Measurements from ENCODE around the gene TGM1.

The TGM1 gene

DNA sequence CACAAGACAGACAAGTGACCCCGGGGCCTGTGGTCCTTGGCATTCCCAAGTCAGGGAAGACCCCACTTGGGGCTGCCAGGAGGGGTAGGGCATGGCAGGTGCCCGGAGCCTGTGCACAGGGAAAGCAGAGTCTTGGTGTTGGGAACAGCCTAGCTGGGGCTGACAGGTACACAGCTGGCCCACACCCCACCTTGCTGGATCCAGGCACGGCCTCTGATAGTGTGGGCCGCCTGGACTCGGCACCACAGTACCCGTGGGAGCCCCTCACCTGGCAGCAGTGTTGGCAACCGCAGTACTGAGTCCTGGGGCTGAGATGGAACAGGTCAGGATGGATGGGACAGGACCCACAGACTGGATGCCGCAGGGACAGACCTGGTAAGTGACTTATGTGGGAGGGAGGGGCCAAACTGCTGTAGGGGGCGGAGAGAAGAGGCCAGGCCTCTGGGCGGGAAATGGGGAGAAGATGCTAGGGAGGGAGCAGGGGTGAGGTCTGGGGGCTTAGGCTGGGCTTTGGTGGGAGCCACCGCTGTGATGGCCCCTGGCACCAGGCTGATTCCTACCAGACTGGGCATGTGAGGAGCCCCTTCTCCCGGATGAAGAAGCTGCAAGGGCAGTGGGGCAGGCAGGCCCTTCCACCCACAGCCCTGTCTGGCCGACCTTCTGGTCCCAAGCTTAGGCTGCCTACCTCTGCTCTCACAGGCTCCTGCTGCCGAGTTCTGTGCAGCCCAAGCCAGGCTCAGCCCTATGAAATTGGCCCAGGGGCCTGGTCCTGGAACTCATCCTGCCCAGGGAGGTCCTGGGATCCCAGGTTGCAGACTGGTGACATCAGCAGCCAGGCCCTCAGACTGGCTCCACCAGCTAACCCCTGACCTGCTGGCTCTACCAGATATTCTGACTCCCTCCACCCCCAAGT lies at the start of gene TGM1:
TGM1 (minus strand) TSS at position 357 of the 913 bp plus-strand sequence. CDS start 825 bp downstream, outside the sequence.
- DNase-seq = no peak

- no peak for DNase-seq
These were observed 49.0 kb upstream of the TGM1 start for GRCh38 chr14:24311837-24312615.

DNA sequence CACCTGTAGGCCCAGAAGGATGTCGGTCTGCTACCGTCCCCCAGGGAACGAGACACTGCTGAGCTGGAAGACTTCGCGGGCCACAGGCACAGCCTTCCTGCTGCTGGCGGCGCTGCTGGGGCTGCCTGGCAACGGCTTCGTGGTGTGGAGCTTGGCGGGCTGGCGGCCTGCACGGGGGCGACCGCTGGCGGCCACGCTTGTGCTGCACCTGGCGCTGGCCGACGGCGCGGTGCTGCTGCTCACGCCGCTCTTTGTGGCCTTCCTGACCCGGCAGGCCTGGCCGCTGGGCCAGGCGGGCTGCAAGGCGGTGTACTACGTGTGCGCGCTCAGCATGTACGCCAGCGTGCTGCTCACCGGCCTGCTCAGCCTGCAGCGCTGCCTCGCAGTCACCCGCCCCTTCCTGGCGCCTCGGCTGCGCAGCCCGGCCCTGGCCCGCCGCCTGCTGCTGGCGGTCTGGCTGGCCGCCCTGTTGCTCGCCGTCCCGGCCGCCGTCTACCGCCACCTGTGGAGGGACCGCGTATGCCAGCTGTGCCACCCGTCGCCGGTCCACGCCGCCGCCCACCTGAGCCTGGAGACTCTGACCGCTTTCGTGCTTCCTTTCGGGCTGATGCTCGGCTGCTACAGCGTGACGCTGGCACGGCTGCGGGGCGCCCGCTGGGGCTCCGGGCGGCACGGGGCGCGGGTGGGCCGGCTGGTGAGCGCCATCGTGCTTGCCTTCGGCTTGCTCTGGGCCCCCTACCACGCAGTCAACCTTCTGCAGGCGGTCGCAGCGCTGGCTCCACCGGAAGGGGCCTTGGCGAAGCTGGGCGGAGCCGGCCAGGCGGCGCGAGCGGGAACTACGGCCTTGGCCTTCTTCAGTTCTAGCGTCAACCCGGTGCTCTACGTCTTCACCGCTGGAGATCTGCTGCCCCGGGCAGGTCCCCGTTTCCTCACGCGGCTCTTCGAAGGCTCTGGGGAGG lies 47.9 kb upstream of the TGM1 start, which contains the start of gene LTB4R:
LTB4R (plus strand) TSS at position 857 of the 959 bp plus-strand sequence. CDS start 4,150 bp downstream, outside the sequence.
- no peak for DNase-seq

DNA sequence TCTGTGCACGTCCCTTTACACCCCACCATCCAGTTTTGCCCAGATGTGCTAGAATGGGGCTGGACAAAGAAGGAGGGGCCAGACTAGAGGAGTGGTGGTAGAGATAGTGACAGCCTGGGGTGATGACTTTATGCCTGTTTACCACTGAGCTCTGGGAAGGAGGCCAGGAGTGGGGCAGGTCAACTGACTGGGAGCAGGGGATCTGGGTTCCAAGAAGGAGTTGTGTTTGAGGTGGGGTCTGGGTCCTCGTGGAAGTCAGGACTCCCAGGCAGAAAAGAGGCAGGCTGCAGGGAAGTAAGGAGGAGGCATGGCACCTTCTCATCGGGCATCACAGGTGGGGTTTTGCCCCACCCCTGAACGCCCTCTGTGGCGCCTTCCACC lies 47.3 kb upstream of the TGM1 start:
- DNase-seq = no peak

- DNase-seq = no peak
These were observed 46.7 kb upstream of the TGM1 start, which contains the start of gene LTB4R2 for GRCh38 chr14:24309538-24310264. LTB4R2 (plus strand) TSS chr14:24310140; CDS start chr14:24310665, 525 bp downstream.

- no peak for DNase-seq
These were observed 45.6 kb upstream of the TGM1 start for GRCh38 chr14:24308342-24309124.

GRCh38 chr14:24307575-24308341 lies 44.8 kb upstream of the TGM1 start, which contains the start of gene CIDEB:
CIDEB (minus strand) TSS chr14:24307977; CDS start chr14:24307858, 119 bp downstream.
- peak; percentile 42 to 63 for DNase-seq

DNA sequence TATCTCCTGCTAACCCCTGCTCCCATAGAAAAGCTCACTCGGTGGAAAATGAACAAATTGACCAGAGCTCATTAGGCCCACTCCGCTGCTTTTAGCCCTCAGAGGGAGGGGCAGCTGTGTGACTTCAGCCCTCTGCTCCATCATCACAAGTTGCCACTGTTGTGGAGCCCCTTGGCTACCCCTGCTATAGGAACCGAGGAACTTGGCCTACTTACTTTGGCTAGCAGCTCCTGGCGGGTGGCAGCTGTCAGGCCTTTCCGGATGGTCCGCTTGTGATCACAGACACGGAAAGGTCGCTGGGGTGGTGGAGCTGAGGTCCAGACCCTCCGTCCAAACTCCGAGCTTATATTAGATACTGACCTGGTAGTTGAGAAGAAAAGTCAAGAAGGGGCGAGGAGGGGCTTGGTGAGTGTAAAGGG lies 44.2 kb upstream of the TGM1 start:
- DNase-seq = no peak

DNA sequence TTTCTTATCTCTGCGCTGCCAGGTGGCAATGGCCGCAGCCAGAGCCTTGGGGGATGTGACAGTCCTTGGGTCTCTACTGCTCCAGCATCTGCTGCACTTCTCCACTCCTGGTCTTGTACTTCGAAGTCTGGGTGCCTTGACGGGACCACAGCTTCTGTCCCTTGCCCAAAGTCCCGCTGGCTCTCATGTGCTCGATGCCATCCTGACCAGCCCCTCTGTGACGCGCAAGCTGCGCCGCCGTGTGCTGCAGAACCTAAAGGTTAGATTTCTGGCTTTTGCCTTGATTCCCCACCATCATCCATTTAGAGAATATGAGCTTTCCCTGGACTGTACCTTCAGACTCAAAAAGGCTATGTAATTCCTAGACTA lies 41.0 kb upstream of the TGM1 start:
- DNase-seq = no peak

DNA sequence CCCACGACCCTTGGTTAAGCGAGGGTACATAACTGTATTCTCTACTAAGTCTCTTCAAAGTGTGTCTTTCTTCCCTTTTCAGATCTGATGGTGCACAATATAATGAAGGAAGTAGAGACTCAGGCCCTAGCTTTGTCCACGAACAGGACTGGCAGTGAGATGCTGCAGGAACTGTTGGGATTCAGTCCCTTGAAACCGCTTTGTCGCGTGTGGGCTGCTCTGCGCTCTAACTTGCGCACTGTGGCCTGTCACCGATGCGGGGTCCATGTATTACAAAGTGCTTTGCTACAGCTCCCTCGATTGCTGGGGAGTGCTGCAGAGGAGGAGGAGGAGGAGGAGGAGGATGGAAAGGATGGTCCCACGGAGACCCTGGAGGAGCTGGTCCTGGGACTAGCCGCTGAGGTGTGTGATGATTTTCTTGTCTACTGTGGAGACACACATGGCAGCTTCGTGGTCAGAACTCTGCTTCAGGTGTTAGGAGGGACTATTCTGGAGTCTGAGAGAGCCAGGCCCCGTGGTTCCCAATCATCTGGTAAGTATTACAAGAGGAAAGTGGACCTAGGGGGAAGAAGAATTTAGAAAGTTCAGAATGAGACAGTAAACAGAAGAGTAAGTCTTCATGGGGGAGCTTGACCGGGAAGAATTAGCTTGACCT lies 37.5 kb upstream of the TGM1 start:
- DNase-seq = no peak

DNA sequence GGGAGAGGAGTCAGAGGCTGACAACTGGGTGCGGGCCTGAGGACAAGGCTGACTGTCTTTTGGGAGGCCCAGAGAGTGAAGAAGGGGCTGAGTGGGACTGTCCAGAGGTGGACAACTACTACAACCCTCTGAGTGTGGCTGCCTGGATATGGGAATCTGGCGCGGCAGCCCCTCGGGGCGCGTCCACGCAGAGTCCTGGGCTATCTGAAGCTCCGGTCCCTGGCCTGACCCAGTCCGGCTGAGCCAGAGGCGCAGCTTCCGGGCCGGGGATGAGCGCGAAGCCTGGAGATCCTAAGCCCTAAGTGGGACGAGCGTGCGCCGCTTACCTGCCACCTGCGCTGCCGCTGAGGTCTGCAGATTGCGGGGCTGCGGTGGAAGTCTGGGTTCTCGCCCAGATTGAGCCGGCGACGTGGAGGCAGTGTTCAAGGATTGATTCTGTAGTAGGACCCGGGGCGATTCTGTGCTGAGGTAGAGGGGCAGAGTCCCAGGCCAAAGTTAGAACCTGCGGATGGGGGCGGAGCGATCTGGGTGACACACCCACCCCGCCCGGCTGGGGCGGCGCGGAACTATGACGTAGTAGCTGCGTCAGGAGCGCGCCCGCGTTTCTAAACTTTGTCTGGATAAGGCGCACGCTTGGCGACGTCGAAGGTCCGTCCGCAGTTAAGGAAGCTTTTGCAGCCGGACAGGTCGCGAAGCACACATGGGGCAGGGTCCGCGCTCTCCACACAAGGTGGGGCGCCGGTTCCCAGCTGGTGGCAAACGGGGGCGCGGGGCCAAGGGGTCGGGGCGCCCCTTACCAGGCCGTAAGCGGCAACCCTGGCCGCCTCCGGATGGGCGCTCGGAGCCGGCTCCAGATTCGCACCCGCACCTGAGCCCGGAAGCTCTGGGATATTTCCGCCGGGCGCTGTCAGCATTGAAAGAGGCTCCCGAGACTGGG lies 36.5 kb upstream of the TGM1 start, which contains the start of the genes DHRS1 and NOP9:
DHRS1 (minus strand) TSS at position 526 of the 937 bp plus-strand sequence. CDS start 674 bp downstream, outside the sequence.
NOP9 (plus strand) TSS at position 596 of the 937 bp plus-strand sequence; CDS start at position 701, 105 bp downstream.
- peak; percentile 70 to 94 for DNase-seq

- DNase-seq = peak in 1 of 2 experiments; percentile 38
These were observed 35.9 kb upstream of the TGM1 start for GRCh38 chr14:24298892-24299254.

GRCh38 chr14:24297190-24297964 lies 34.4 kb upstream of the TGM1 start:
- peak in 1 of 2 experiments; percentile 16 for DNase-seq

DNA sequence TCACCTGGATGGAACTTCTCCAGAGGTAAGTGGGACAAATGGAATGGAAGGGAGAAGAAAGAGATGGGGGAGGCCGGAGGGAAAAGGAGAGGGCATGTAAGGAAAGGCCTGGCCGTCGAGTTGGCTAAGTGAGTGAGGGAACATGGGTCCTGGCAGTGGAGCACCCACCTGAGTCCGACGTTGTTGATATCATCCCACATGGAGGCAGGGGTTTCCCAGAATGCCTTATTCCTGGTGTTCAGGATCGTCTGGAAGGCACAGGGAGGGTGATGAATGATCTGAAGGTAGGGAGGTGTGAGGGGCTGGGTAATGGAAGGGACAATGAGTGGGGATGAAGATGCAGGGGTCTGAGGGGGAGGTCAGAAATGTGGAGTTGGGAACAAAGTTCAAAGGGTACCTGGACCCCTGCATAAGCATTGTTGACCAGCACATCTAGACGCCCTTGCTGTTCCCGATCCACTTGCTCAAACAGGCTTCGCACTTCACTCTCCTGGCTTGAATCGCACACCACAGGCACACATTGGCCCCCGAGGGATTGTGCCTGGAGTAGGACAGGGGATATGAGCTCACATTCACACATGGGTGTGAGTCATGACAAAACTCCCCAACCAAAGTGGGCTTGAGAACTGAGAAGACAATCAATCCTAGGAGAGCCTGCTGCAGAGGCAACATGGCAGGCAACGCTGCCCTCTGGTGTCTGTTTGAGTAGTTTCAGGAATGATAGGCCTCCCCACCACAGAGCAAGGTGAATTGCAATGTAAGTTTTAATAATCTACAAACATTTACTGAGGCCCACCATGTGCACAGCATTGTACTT lies 33.6 kb upstream of the TGM1 start:
- peak; percentile 72 to 83 for DNase-seq

- DNase-seq = no peak
These were observed 30.5 kb upstream of the TGM1 start for GRCh38 chr14:24293525-24293924.

Measured in NCI-H446 (cell line).